HG03378 (cell line): Measurements from ENCODE around the gene NPM3.

Experiments used
- ATAC-seq: cut with Tn5 transposase; IDR thresholded peaks from one replicate; pipeline ENCODE4 v1.9.1; 2021; ENCODE audit warnings: mild to moderate bottlenecking, moderate library complexity; ENCODE audit not compliant: unreplicated experiment

Gene NPM3

GRCh38 chr10:101760510-101760909, 22.7 kb downstream of the NPM3 start:
- ATAC-seq, result no peak

DNA sequence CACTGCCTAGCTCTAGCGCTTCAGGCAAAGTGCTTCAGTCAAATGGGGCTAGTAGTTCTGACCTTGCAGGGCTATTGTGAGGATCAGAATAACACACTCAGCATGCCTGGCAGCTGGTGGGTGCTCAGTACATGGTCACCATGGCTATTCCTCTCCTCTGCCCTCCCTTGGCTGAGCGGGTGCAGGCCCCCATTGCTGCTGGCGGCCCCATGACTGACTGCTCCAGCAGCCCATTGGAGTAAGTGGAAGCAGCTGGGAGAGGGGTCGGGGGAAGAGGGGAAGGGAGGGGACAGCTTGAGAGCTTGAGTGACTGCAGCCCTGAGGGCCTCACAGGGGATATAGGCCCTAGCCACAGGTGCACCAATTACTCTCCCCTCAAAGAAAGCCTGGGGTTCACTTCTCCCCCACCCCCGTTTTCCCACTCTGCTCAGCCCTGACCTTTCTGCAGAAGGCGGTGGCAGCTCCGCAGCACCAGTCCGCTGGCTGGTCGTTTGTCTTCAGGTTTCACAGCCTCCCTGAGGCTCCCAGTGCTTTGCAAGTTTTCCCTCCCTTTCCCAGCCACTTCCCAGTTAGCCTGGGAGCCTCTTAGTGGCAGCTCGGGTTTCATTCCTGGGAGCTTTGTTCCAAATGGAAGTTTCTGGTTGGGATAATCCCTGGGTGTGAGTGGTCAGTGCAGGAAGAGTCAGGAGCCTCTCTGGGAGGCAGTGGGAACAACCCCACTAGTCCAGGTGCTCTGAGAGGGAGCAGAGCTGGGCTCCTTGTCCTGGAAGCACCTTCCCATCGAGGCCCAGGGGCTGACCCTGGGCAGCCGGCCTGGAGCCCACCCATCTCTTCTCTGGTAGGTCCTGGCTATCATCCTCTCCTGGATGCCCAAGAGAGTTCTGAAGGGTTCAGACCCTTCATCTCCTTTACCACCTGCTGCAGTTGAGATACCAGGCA, 23.7 kb downstream of the NPM3 start:
- ATAC-seq, result no peak

GRCh38 chr10:101758858-101759257, 24.4 kb downstream of the NPM3 start:
- no peak for ATAC-seq

DNA sequence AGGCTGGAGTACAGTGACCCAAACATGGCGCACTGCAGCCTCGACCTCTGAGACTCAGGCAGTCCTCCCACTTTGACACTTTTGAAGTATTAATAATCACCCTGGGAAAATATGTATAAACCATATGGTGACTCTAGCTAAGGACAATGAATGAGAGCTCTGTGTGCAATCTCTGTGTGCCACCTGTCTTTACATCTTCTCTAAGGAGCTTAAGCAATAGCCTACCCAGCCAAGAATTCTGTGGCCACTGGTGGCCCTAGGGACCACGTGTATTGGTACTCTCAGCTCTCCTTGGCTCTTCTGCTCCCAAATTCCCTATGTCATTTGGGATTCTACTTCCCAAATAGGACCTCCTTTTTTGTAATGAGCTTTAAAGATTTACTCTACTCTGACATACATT, 31.0 kb downstream of the NPM3 start:
- ATAC-seq, result no peak

DNA sequence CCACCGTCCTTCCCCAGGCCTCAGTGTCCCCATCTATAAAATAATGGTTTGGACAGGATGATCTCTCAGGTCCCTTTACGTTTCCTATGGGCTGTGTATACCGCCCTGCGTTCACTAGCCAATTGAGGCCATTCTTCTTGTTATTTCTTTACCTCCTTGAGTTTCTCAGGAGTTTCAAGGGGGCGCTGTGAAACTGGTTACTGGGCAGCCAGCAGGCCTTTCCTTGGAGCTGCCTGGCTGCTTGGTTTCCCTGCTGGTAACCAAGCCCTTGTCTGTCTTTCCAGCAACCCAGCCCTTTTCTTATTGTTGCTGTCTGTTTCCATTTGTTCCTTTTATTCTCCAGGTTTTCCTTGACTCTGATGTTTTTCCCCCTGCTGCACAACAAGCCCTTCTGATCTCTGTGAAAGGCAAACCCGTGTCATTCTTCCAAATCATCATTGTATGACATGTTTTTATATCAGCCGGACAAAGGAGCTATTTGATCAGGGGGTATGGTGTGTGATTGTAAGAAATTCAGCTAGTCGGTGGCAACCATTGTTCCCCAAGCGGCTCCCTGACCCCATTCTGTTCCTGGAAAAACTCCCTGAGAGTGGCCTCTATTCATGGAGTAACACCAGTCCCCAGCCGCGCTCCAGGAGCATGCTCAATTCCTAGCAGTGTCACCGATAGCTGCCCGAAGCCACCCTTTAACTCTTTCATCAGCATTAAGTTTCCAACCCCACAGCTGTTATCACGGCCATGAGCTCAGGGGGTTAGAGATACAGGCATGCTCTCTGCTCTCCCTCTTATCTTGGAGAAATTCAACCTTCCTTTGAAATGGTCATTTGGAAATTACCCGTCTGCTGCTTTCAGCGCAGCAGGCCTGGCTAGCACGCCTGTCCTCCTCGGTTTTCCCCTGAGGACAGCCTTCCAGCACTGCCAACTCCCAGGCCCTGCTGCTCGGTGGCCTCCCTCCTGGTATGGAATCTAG, 33.9 kb downstream of the NPM3 start:
- ATAC-seq, result no peak

DNA sequence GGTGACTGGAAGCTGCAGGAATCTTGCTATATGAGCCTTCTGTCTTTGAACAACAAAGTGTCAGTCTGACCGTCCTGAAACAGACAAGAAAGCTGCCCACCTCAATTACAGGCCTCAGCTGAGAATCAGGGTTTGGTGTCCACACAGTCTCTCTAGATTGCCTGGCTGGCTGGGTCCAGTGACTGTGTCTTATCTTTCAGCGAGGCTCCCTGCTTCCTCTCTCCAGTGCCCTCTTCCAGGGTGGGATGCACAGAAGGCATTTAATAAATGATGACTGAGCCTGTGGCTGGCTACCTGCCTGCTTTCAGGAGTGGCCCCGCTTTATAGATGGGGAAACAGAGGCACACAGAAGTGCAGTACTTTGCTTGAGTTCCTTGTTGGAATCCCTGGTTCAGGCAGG, 34.8 kb downstream of the NPM3 start:
- ATAC-seq, result no peak

DNA sequence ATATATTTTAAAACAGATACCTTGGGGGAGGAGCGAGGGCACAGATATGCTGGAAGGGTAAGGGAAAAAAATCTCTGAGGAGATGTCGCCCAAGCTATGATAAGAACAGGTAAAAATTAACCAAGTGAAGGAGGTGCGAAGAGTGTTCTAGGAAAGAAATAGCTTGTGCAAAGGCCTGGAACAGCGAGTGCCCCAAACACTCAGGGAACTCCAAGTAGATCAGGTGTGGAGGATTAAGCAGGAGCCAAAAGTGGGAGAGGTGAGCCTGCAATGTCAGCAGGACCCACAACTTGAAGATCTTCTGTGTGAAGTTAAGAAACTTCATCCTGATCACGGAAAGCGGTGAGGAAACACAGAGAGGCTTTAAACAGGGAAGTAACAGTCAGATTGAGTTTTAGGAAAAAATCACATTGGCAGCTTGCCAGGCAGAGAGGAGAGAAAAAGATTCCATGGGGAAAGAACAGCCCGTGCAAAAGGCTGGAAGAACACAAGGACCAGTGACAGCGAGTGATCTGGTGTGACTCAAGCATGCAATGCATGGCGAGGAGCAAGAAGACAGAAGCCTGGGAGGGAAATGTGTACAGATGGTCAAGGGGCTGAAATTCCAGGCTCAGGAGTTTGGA, 38.1 kb downstream of the NPM3 start:
- no peak for ATAC-seq

DNA sequence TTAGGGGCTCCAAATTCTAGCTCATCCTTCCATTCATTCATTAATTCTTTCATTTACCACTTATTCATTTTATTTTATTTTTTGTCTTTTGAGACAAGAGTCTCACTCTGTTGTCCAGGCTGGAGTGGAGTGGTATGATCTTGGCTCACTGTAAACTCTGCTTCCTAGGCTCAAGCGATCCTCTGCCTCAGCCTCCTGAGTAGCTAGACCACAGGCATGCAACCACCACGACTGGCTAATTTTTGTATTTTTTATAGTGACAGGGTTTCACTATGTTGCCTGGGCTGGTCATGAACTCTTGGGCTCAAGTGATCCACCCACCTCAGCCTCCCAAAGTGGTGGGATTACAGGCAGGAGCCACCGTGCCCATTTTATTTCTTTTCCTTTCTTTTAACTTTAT, 39.0 kb downstream of the NPM3 start:
- ATAC-seq, result no peak

- ATAC-seq, result no peak
Measured at GRCh38 chr10:101741938-101742337, 41.3 kb downstream of the NPM3 start.

- ATAC-seq, result no peak
Measured at GRCh38 chr10:101736666-101737065, 46.6 kb downstream of the NPM3 start.

DNA sequence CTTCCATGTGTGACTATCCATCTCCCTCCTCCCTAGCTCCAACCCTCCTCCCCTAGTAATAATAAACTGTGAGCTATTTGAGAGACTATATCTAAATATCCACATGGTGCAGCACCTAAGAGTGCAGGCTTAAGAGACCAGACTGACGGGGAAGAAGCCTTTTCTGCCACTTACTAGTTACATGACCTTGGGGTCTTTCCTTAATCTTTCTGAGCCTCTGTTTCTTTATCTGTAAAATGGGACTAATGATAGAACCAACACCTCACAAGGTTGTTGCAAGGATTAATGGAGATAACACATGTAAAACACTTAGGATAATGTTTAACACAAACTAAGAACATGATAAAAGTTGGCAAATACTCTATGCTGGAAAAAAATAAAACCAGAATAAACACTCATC, 51.1 kb downstream of the NPM3 start:
- no peak for ATAC-seq
